NB4 (cell line): ENCODE measurements around the gene RCBTB1.

Experiments used
- DNase-seq: peaks from one replicate; pipeline ENCODE4 v3.0.0; 2010; ENCODE audit warnings: low read depth
- H3K4me3 ChIP-seq: one replicate; pipeline ENCODE4 v1.5.1; 2011; ENCODE audit warnings: mild to moderate bottlenecking, low read depth, low read length, moderate library complexity
- CTCF ChIP-seq: IDR thresholded peaks from one replicate; pipeline ENCODE4 v1.5.1; 2012; ENCODE audit warnings: low read depth, low read length
- MAX ChIP-seq: IDR thresholded peaks from 2 replicates; pipeline ENCODE4 v1.6.1; 2011; ENCODE audit warnings: low read depth, low read length
- MYC ChIP-seq: IDR thresholded peaks from 2 replicates; pipeline ENCODE4 v1.6.1; 2011; ENCODE audit warnings: low read depth, low read length
- POLR2A ChIP-seq: IDR thresholded peaks from 2 replicates; pipeline ENCODE4 v1.6.1; 2011; ENCODE audit warnings: mild to moderate bottlenecking; ENCODE audit not compliant: insufficient read length; ENCODE audit errors: extremely low read depth

The RCBTB1 gene

DNA sequence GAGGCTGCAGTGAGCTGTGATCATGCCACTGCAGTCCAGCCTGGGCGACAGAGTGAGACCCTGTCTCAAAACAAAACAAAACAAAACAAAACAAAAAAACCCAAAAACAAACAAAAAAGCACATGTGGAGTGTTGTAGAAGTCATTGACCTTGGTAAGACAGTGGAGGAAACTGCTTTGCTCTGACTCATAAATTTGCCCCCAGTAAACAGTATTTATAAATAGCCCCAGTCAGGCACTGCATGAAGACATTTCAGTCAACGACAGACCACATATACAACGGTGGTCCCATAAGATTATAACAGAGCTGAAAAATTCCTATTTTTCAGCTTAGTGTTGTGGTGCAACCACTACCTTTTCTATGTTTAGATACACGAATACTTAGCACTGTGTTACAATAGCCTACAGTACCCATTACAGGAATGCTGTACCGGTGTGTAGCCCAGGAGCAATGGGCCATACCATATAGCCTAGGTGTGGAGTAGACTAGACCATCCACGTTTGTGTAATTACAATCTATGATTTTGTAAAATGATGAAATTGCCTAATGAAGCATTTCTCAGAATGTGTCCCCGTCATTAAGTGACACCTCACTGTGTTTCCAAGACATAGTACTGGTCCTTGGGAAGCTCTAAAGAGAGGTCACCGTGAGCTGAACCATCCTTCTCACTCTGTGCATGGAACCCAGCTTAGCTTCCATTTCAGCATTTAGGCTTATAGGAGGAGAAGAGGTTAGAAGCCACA, 44.0 kb upstream of the RCBTB1 start:
- TF ChIP-seq MAX = 0 out of 2 replicates have a peak, but pooled peaks have one; percentile 6
- no peak for TF ChIP-seq POLR2A
- TF ChIP-seq CTCF = no peak
- TF ChIP-seq MYC = no peak
- peak overlapping the region; percentile 95 for H3K4me3 ChIP-seq
- DNase-seq = no peak

DNA sequence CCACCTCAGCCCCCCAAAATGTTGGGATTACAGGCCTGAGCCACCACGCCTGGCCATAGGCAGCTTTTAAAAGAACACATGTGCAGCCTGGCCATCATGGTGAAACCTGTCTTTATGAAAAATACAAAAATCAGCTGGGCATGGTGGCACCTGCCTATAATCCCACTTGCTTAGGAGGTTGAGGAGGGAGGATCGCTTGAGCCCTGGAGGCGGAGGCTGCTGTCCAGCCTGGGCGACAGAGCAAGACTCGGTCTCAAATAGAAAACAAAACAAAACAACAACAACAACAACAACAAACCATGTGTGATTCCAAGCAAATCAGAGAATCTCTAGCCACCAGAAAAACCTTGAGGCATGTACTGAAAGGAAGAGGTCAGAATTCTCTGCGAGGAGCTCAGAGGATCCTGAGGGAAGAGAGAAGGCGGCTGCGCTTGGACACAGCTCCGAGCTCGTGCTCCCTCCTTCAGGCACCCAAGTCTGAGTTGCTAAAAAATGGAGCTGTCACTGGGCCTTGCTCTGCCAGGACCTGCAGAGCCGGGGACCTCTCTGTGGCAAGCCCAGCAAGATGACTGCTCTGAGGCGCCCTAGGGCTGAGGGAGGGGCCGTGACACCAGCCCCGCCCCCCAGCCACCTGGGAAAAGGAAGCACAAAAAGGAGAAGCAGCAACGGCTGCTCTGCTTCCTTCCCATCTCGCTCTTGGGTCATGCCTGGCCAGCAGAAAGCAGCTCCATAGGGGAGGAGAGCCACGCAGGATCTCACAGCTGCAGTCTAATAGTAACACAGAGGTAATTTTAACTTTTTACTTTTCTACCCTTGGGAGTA, 42.7 kb upstream of the RCBTB1 start, which contains the start of gene ARL11:
ARL11 (plus strand) TSS at position 677 of the 822 bp plus-strand sequence. CDS start 1,941 bp downstream, outside the sequence.
- H3K4me3 ChIP-seq = peak within 1 kb of the TSS; percentile 95
- TF ChIP-seq CTCF (no peak), POLR2A (peak; percentile 97), MYC (peak; percentile 81), MAX (peak; percentile 83)
- peak; percentile 96 for DNase-seq

DNA sequence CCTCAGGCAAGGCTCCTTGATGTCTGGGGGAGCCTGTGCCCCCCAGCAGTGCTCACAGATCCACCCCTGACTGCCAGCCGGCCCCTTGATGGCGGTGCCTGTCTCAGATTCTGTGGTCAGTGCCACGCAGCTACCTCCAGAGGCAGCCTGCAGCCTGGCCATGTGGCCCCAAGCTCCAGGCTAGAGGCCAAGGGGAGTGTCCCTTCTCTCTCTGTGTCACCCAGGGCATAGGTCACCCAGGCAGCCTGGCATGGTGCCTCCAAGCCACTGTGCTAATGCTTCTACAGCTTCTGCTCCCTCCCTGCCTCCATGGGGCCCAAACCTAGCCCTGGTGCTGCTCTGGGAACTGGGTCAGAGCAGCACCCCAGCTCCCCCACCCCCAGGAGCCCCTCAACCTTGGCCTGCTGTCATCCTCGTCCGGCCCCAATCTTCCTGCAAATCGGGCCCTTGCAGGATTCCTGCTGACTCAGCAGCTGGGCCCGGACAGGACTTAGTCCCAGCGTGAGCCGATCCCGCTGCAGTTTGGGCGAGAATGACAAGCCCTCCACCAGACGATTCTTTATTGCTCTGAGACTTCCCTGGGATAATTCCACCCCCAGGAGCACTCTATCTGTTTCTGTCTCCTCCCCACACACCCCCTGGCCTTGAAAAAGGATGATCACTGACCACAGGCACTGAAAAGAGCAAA, 40.2 kb upstream of the RCBTB1 start:
- H3K4me3 ChIP-seq = no peak overlapping the region
- DNase-seq = no peak
- TF ChIP-seq POLR2A (no peak), MYC (no peak), MAX (no peak), CTCF (no peak)

- no peak for DNase-seq
- no peak overlapping the region for H3K4me3 ChIP-seq
- TF ChIP-seq MYC (no peak), POLR2A (no peak), MAX (no peak), CTCF (no peak)
These were observed 38.9 kb upstream of the RCBTB1 start for GRCh38 chr13:49624229-49624628.

DNA sequence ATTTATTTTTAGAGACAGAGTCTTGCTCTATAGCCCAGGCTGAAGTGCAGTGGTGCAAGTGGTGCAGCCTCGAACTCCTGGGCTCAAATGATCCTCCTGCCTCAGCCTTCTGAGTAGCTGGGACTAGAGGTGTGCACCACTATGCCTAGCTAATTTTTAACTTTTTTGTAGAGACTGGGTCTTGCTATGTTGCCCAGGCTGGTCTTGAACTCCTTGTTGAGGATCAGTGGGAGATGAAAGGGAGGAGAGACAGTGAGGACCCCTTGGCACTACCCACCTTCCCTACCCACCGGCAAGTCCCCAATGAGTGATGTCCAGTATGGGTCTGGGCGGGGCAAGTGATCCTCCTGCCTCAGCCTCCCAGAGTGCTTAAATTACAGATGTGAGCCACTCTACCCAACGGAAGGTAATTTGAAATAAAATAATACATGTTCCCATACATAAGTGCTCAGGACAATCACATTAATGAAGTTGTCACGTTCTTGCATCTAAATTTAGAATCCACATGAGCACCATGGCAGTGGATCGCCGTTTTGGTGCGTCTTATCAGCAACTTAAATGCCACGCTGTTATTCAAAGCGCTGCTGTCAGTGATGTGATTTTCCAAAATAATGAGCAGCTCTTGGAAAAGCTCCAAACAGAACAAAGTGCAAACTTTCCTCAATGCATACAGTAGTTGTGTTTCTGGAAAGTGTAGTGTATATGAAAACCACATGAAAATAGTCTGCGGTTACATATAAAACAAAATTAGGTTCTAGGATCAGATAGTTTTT, 37.0 kb upstream of the RCBTB1 start:
- TF ChIP-seq MAX = no peak
- TF ChIP-seq POLR2A = no peak
- no peak for TF ChIP-seq CTCF
- TF ChIP-seq MYC = no peak
- no peak for DNase-seq
- no peak overlapping the region for H3K4me3 ChIP-seq
